IMR-90 (cell line): Measurements from ENCODE around the gene MCTP1. TPM values are rescaled to one million over a fixed set of nuclear protein-coding genes. Genes with fewer than 3 reads are reported as not detected.

Experiments
- ATAC-seq: fragments of 200-7000 bp; cut with Tn5 transposase; 2 replicates; pipeline ENCODE4 v1.9.1; 2020; ENCODE audit warnings: low read depth, mild to moderate bottlenecking, moderate library complexity
- BruUV-seq: library from RNA; stranded (reverse); fragments of 400-500 nt; replicated peaks from 2 replicates; lab custom pipeline; 2021; lab: Mats Ljungman, UMichigan
- CTCF ChIA-PET: fragments of 300-600 bp; formaldehyde crosslinking; extraction: SDS; loops from one replicate; lab custom pipeline; 2021; ENCODE audit warnings: antibody characterized with exemption; lab: Yijun Ruan, JAX
- POLR2A ChIA-PET: fragments of 300-600 bp; sonication (Branson Sonifier 250); formaldehyde crosslinking; loops from one replicate; lab custom pipeline; 2022; ENCODE audit warnings: antibody characterized with exemption; ENCODE audit not compliant: unreplicated experiment; lab: Charles Lee
- DNase-seq: peaks from one replicate; pipeline ENCODE4 v3.0.0; 2013
- H2AFZ ChIP-seq: replicated peaks from 2 replicates; pipeline ENCODE3; 2013; ENCODE audit warnings: low read length, mild to moderate bottlenecking; ENCODE audit not compliant: poor library complexity
- H2AK5ac ChIP-seq: 2 replicates; pipeline ENCODE4 v1.6.1; 2013; ENCODE audit warnings: low read depth, low read length, inconsistent platforms
- H2AK9ac ChIP-seq: replicated peaks from 2 replicates; pipeline ENCODE3; 2013; ENCODE audit warnings: mild to moderate bottlenecking, low read depth, low read length, moderate library complexity; ENCODE audit not compliant: poor library complexity
- H2BK120ac ChIP-seq: 2 replicates; pipeline ENCODE4 v1.6.1; 2013; ENCODE audit warnings: low read depth, low read length, inconsistent platforms
- H2BK15ac ChIP-seq: 3 replicates; pipeline ENCODE4 v1.6.1; 2013; ENCODE audit warnings: low read depth, low read length, inconsistent platforms
- H2BK20ac ChIP-seq: 2 replicates; pipeline ENCODE4 v1.6.1; 2013; ENCODE audit warnings: low read depth, mild to moderate bottlenecking, inconsistent platforms, low read length, moderate library complexity
- H2BK5ac ChIP-seq: 2 replicates; pipeline ENCODE4 v1.6.1; 2013; ENCODE audit warnings: mild to moderate bottlenecking, low read depth, low read length, inconsistent platforms; ENCODE audit not compliant: poor library complexity, severe bottlenecking
- H3K14ac ChIP-seq: replicated peaks from 2 replicates; pipeline ENCODE4 v1.6.1; 2013; ENCODE audit warnings: low read depth, low read length, inconsistent platforms
- H3K18ac ChIP-seq: 2 replicates; pipeline ENCODE4 v1.6.1; 2013; ENCODE audit warnings: low read depth, low read length, control low read depth
- H3K23ac ChIP-seq: 2 replicates; pipeline ENCODE4 v1.6.1; 2013; ENCODE audit warnings: low read depth, low read length, inconsistent platforms
- H3K27ac ChIP-seq: 2 replicates; pipeline ENCODE4 v1.5.1; 2013; ENCODE audit warnings: mild to moderate bottlenecking, control low read depth, low read length; ENCODE audit not compliant: insufficient read depth
- H3K27me3 ChIP-seq: 2 replicates; pipeline ENCODE4 v1.6.1; 2013; ENCODE audit warnings: low read length; ENCODE audit not compliant: control insufficient read depth, insufficient read depth
- H3K36me3 ChIP-seq: 2 replicates; pipeline ENCODE4 v1.6.1; 2013; ENCODE audit warnings: low read length, mixed read lengths; ENCODE audit not compliant: control insufficient read depth, insufficient read depth
- H3K4ac ChIP-seq: 2 replicates; pipeline ENCODE4 v1.6.1; 2013; ENCODE audit warnings: low read depth, low read length, inconsistent platforms
- H3K4me1 ChIP-seq: 2 replicates; pipeline ENCODE4 v1.6.1; 2013; ENCODE audit warnings: low read length, mixed read lengths; ENCODE audit not compliant: control insufficient read depth, insufficient read depth
- H3K4me2 ChIP-seq: 2 replicates; pipeline ENCODE4 v1.6.1; 2013; ENCODE audit warnings: low read depth, mild to moderate bottlenecking, control low read depth, low read length, moderate library complexity
- H3K4me3 ChIP-seq: 2 replicates; pipeline ENCODE4 v1.5.1; 2013; ENCODE audit warnings: low read depth, mild to moderate bottlenecking, control low read depth, low read length, moderate library complexity; ENCODE audit not compliant: insufficient read depth
- H3K56ac ChIP-seq: 2 replicates; pipeline ENCODE4 v1.6.1; 2013; ENCODE audit warnings: low read length, inconsistent platforms; ENCODE audit not compliant: insufficient read depth; ENCODE audit errors: extremely low read depth
- H3K79me1 ChIP-seq, 2 experiments: 2 replicates each; pipeline ENCODE4 v1.6.1; 2013; ENCODE audit warnings: low read length in 2 of 2, inconsistent platforms in 1 of 2, low read depth in 1 of 2
- H3K9ac ChIP-seq: 2 replicates; pipeline ENCODE4 v1.6.1; 2013; ENCODE audit warnings: low read depth, low read length, control low read depth
- H3K9me1 ChIP-seq: 2 replicates; pipeline ENCODE4 v1.6.1; 2013; ENCODE audit warnings: low read length, inconsistent platforms; ENCODE audit not compliant: insufficient read depth
- H3K9me3 ChIP-seq: 2 replicates; pipeline ENCODE4 v1.6.1; 2013; ENCODE audit warnings: low read length; ENCODE audit not compliant: control insufficient read depth, insufficient read depth
- H4K20me1 ChIP-seq: 2 replicates; pipeline ENCODE4 v1.6.1; 2013; ENCODE audit warnings: low read length, inconsistent platforms; ENCODE audit not compliant: insufficient read depth
- H4K5ac ChIP-seq: 2 replicates; pipeline ENCODE4 v1.6.1; 2013; ENCODE audit warnings: mild to moderate bottlenecking, low read depth, low read length, control low read depth
- H4K8ac ChIP-seq, 2 experiments: 2 replicates each; pipeline ENCODE4 v1.6.1; 2013; ENCODE audit warnings: low read depth in 2 of 2, low read length in 2 of 2, control low read depth in 1 of 2, inconsistent platforms in 1 of 2
- H4K91ac ChIP-seq: 2 replicates; pipeline ENCODE4 v1.6.1; 2013; ENCODE audit warnings: low read depth, low read length, inconsistent platforms; ENCODE audit not compliant: insufficient read depth
- BHLHE40 ChIP-seq: fragments of 150-350 bp; IDR thresholded peaks from 2 replicates; pipeline ENCODE4 v1.6.1; 2016; ENCODE audit warnings: mild to moderate bottlenecking, low read depth, low read length
- CEBPB ChIP-seq: IDR thresholded peaks from 2 replicates; pipeline ENCODE4 v1.6.1; 2012; ENCODE audit warnings: low read depth, low read length, improper control_type of control experiment
- CTCF ChIP-seq: conservative IDR thresholded peaks from 2 replicates; pipeline ENCODE4 v1.5.1; 2012; ENCODE audit warnings: mild to moderate bottlenecking, low read depth, low read length, improper control_type of control experiment
- ELK1 ChIP-seq: fragments of 150-350 bp; IDR thresholded peaks from 2 replicates; pipeline ENCODE4 v1.6.1; 2016; ENCODE audit warnings: low read depth, mild to moderate bottlenecking, low read length, moderate library complexity, borderline replicate concordance
- FOS ChIP-seq: fragments of 150-350 bp; IDR thresholded peaks from 2 replicates; pipeline ENCODE4 v1.6.1; 2016; ENCODE audit warnings: low read depth, low read length
- MAFK ChIP-seq: IDR thresholded peaks from 2 replicates; pipeline ENCODE4 v1.6.1; 2012; ENCODE audit warnings: low read depth, low read length, improper control_type of control experiment
- MAZ ChIP-seq: IDR thresholded peaks from 2 replicates; pipeline ENCODE4 v1.6.1; 2012; ENCODE audit warnings: low read depth, mild to moderate bottlenecking, low read length, improper control_type of control experiment, moderate library complexity, borderline replicate concordance
- MXI1 ChIP-seq: IDR thresholded peaks from 2 replicates; pipeline ENCODE4 v1.6.1; 2012; ENCODE audit warnings: low read depth, mild to moderate bottlenecking, low read length, moderate library complexity, borderline replicate concordance
- POLR2A ChIP-seq: IDR thresholded peaks from 2 replicates; pipeline ENCODE4 v1.6.1; 2012; ENCODE audit warnings: mild to moderate bottlenecking, low read depth, low read length
- RAD21 ChIP-seq: IDR thresholded peaks from 2 replicates; pipeline ENCODE4 v1.6.1; 2012; ENCODE audit warnings: low read length, improper control_type of control experiment
- RCOR1 ChIP-seq: IDR thresholded peaks from 2 replicates; pipeline ENCODE4 v1.6.1; 2012; ENCODE audit warnings: mild to moderate bottlenecking, low read length, improper control_type of control experiment; ENCODE audit not compliant: insufficient replicate concordance
- RFX5 ChIP-seq: IDR thresholded peaks from 2 replicates; pipeline ENCODE4 v1.8.0; 2012; ENCODE audit warnings: low read depth, mild to moderate bottlenecking, low read length, moderate library complexity
- SMC3 ChIP-seq: fragments of 150-350 bp; IDR thresholded peaks from 2 replicates; pipeline ENCODE4 v1.6.1; 2016; ENCODE audit warnings: low read depth, mild to moderate bottlenecking, antibody characterized with exemption, low read length, moderate library complexity
- USF2 ChIP-seq: fragments of 150-350 bp; IDR thresholded peaks from 2 replicates; pipeline ENCODE4 v1.6.1; 2017; ENCODE audit warnings: mild to moderate bottlenecking, antibody characterized with exemption, low read length, low read depth
- WGBS, 2 experiments: methylation state at CpG; one replicate each; pipeline versions ENCODE4 v1.1.5 to v1.1.7; 2013; ENCODE audit warnings: missing lambda C conversion rate in 2 of 2; ENCODE audit not compliant: insufficient read length in 1 of 2; ENCODE audit errors: extremely low coverage in 2 of 2; 5-methylcytosine and 5-hydroxymethylcytosine counted together
- dilution Hi-C: fragments of 300-500 bp; cut with HindIII; formaldehyde crosslinking; loops from one replicate; pipeline ENCODE4 v1.14.3; 2018; ENCODE audit warnings: low sequenced_read_pairs; ENCODE audit not compliant: unreplicated experiment
- in situ Hi-C: fragments of 300-500 bp; cut with MboI; formaldehyde crosslinking; loops from 3 replicates; pipeline ENCODE4 v1.14.3; 2019; ENCODE audit warnings: low sequenced_read_pairs, inconsistent platforms, mixed read lengths
- intact Hi-C: fragments of 100-400 bp; cut with micrococcal nuclease; formaldehyde crosslinking; loops from 2 replicates; pipeline ENCODE4 v1.10.0; 2022
- polyA plus RNA-seq, 3 experiments: library from polyadenylated mRNA; depleted of rRNA; stranded (reverse); fragments of >200 nt; gene quantifications; 2 replicates each; pipeline ENCODE4 v1.2.3, GENCODE V29; 2012; ENCODE audit warnings: low replicate concordance in 1 of 3
- total RNA-seq: library from RNA; depleted of rRNA; stranded (reverse); fragments of >200 nt; gene quantifications from 2 replicates; pipeline ENCODE4 v1.2.3, GENCODE V29; 2012

MCTP1 gene
- total and polyA plus RNA-seq, 2 of the 4 experiments (the other 2 are of a cell fraction), result 0.21 TPM; not detected in 1

GRCh38 chr5:94810877-94811276 is 474.0 kb downstream of the MCTP1 start:
- dilution Hi-C loops, result no loop called here
- no peaks in the 10 kb centered on the region for H3K36me3 ChIP-seq
- no peak overlapping the region for H2BK20ac ChIP-seq

More at GRCh38 chr5:94810877-94811276, 474.0 kb downstream of the MCTP1 start:
- Histone ChIP-seq H2BK5ac (no peak overlapping the region), H3K9me3 (no peaks in the 10 kb centered on the region), H4K5ac (no peak overlapping the region), H4K20me1 (no peaks in the 10 kb centered on the region), H3K18ac (no peak overlapping the region), H2AK9ac (no peak overlapping the region), H2AK5ac (no peak overlapping the region), H2AFZ (no peak overlapping the region), H3K4ac (no peak overlapping the region), H3K4me1 (no peaks in the 10 kb centered on the region), H3K23ac (no peak overlapping the region), H4K8ac (no peak overlapping the region), H4K91ac (no peak overlapping the region), H2BK15ac (no peak overlapping the region), H3K4me3 (no peak overlapping the region), H3K14ac (no peak overlapping the region), H3K79me1 (no peaks in the 10 kb centered on the region), H3K9me1 (no peaks in the 10 kb centered on the region), H3K27me3 (no peaks in the 10 kb centered on the region), H2BK120ac (no peak overlapping the region), H3K9ac (no peak overlapping the region), H3K4me2 (no peak overlapping the region), H3K27ac (no peak overlapping the region), H3K56ac (no peak overlapping the region)
- ATAC-seq (no peak), DNase-seq (no peak)
- in situ Hi-C loops (no loop called here), intact Hi-C loops (no loop called here)
- ChIA-PET POLR2A (interaction anchor here (0.6 kb wide), 1 partner anchor 51 kb away, joined by 11 read pairs; no protein-coding TSS in a partner anchor), CTCF (no interaction called here)
- BruUV-seq, result no TSS peak
- TF ChIP-seq SMC3 (no peak), ELK1 (no peak), MXI1 (no peak), MAZ (no peak), BHLHE40 (no peak), CTCF (no peak), RFX5 (no peak), RCOR1 (no peak), FOS (no peak), RAD21 (no peak), MAFK (no peak), CEBPB (no peak), POLR2A (no peak), USF2 (no peak)
- WGBS, 2 experiments, result 100% methylated on average over 1 of the region's 2 CpGs
